ENCODE data around the gene CCL22. TPM values are rescaled to one million over a fixed set of nuclear protein-coding genes. Genes with fewer than 3 reads are reported as not detected.

Gene CCL22
- total and polyA plus RNA-seq, 2 experiments from 2014 or later: 0.13 TPM; not detected in 1

- DNase-seq (ENCODE audit: low spot score): no peak
- Histone ChIP-seq H3K4me3 (no peak overlapping the region), H3K79me2 (no peaks in the 10 kb centered on the region), H3K27ac (no peak overlapping the region), H3K4me1 (ENCODE audit: insufficient read depth) (no peaks in the 10 kb centered on the region), H3K4me2 (no peak overlapping the region), H3K36me3 (replicated peaks; ENCODE audit: insufficient read depth, low read depth) (no peaks in the 10 kb centered on the region), H3K27me3 (no peaks in the 10 kb centered on the region), H4K20me1 (ENCODE audit: insufficient read depth, poor library complexity, severe bottlenecking) (no peaks in the 10 kb centered on the region), H3K9me2 (replicated peaks; ENCODE audit: insufficient read depth) (no peaks in the 10 kb centered on the region), H3K9me3 (ENCODE audit: low read depth) (no peaks in the 10 kb centered on the region), H2AFZ (no peak overlapping the region)
- WGBS (ENCODE audit: low lambda C conversion rate, missing lambda C conversion rate): 91% methylated on average over 9 of the region's 9 CpGs
- no peak for TF ChIP-seq EZH2phosphoT487 (IDR thresholded peaks at IDR 0.05; ENCODE audit: low read depth, severe bottlenecking, unreplicated experiment)
- no peak for TF ChIP-seq EZH2 (IDR thresholded peaks at IDR 0.05; ENCODE audit: borderline replicate concordance)
- no peak for TF ChIP-seq CTCF (IDR thresholded peaks at IDR 0.05; ENCODE audit: poor library complexity)
These were observed 1.1 kb upstream of the CCL22 start for GRCh38 chr16:57357330-57358085.

- Histone ChIP-seq H3K27me3 (no peaks in the 10 kb centered on the region), H3K27ac (no peak overlapping the region), H3K9me2 (replicated peaks; ENCODE audit: insufficient read depth) (no peaks in the 10 kb centered on the region), H3K4me3 (no peak overlapping the region), H3K9me3 (ENCODE audit: low read depth) (no peaks in the 10 kb centered on the region), H2AFZ (no peak overlapping the region), H3K79me2 (no peaks in the 10 kb centered on the region), H3K4me1 (ENCODE audit: insufficient read depth) (no peaks in the 10 kb centered on the region), H4K20me1 (ENCODE audit: insufficient read depth, poor library complexity, severe bottlenecking) (no peaks in the 10 kb centered on the region), H3K36me3 (replicated peaks; ENCODE audit: insufficient read depth, low read depth) (no peaks in the 10 kb centered on the region), H3K4me2 (no peak overlapping the region)
- WGBS (ENCODE audit: low lambda C conversion rate, missing lambda C conversion rate): 89% methylated on average over 7 of the region's 7 CpGs
- DNase-seq (ENCODE audit: low spot score): no peak
- no peak for TF ChIP-seq EZH2phosphoT487 (IDR thresholded peaks at IDR 0.05; ENCODE audit: low read depth, severe bottlenecking, unreplicated experiment)
- TF ChIP-seq EZH2 (IDR thresholded peaks at IDR 0.05; ENCODE audit: borderline replicate concordance): no peak
- no peak for TF ChIP-seq CTCF (IDR thresholded peaks at IDR 0.05; ENCODE audit: poor library complexity)
These were observed 530 bp upstream of the CCL22 start for GRCh38 chr16:57358086-57358420.

GRCh38 chr16:57360321-57360935, 1.8 kb downstream of the CCL22 start:
- TF ChIP-seq EZH2phosphoT487 (IDR thresholded peaks at IDR 0.05; ENCODE audit: low read depth, severe bottlenecking, unreplicated experiment): no peak
- TF ChIP-seq EZH2 (IDR thresholded peaks at IDR 0.05; ENCODE audit: borderline replicate concordance): no peak
- no peak for TF ChIP-seq CTCF (IDR thresholded peaks at IDR 0.05; ENCODE audit: poor library complexity)
- Histone ChIP-seq H3K4me3 (no peak overlapping the region), H3K4me1 (ENCODE audit: insufficient read depth) (no peaks in the 10 kb centered on the region), H3K36me3 (replicated peaks; ENCODE audit: insufficient read depth, low read depth) (no peaks in the 10 kb centered on the region), H4K20me1 (ENCODE audit: insufficient read depth, poor library complexity, severe bottlenecking) (no peaks in the 10 kb centered on the region), H3K4me2 (no peak overlapping the region), H3K27me3 (no peaks in the 10 kb centered on the region), H3K27ac (no peak overlapping the region), H2AFZ (no peak overlapping the region), H3K9me2 (replicated peaks; ENCODE audit: insufficient read depth) (no peaks in the 10 kb centered on the region), H3K9me3 (ENCODE audit: low read depth) (no peaks in the 10 kb centered on the region), H3K79me2 (no peaks in the 10 kb centered on the region)
- WGBS (ENCODE audit: low lambda C conversion rate, missing lambda C conversion rate): 95% methylated on average over 16 of the region's 16 CpGs
- DNase-seq (ENCODE audit: low spot score): no peak
